ENCODE data around the gene ZNF177.
"Not testable (repeated sequence)": the region's sequence is repeated elsewhere in the genome, so short reads cannot be mapped to it uniquely, and the experiment has no call there.

The ZNF177 gene

GRCh38 chr19:9362905-9363304 lies at the start of gene ZNF177:
ZNF177 (plus strand) TSS chr19:9363013; CDS start chr19:9378312, 15,299 bp downstream.
- peak in 20 of 56 donors; percentile 0 to 34 (median 6) for DNase-seq

GRCh38 chr19:9313756-9314155 lies 49.1 kb upstream of the ZNF177 start:
- DNase-seq = no peak

DNA sequence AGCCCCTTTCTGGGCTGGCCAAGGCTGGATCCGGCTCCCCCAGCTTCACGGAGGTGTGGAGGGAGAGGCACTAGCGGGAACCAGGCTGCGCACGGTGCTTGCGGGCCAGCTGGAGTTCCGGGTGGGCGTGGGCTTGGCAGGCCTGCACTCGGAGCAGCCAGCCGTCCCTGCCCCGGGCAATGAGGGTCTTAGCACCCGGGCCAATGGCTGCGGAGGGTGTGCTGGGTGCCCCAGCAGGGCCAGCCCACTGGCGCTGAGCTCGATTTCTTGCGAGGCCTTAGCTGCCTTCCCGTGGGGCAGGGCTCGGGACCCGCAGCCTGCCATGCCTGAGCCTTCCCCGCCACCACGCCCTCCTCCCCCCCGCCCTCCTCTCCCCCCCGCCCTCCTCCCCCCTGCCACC lies 41.5 kb upstream of the ZNF177 start:
- DNase-seq = no peak

DNA sequence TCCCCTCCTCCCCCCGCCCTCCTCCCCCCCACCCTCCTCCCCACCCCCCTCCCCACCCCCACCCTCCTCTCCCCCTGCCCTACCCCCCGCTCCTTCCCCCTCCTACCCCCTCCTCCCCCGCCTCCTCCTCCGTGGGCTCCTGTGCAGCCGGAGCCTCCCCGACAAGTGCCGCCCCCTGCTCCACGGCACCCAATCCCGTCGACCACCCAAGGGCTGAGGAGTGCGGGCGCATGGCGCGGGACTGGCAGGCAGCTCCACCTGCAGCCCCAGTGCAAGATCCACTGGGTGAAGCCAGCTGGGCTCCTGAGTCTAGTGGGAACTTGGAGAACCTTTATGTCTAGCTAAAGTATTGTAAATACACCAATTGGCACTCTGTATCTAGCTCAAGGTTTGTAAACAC lies 41.1 kb upstream of the ZNF177 start:
- not testable (repeated sequence) for DNase-seq

DNA sequence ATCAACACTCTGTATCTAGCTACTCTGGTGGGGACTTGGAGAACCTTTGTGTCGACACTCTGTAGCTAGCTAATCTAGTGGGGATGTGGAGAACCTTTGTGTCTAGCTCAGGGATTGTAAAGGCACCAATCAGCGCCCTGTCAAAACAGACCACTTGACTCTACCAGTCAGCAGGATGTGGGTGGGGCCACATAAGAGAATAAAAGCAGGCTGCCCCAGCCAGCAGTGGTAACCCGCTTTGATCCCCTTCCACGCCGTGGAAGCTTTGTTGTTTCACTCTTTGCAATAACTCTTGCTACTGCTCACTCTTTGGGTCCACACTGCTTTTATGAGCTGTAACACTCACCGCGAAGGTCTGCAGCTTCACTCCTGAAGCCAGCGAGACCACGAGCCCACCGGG lies 40.6 kb upstream of the ZNF177 start:
- not testable (repeated sequence) for DNase-seq

DNA sequence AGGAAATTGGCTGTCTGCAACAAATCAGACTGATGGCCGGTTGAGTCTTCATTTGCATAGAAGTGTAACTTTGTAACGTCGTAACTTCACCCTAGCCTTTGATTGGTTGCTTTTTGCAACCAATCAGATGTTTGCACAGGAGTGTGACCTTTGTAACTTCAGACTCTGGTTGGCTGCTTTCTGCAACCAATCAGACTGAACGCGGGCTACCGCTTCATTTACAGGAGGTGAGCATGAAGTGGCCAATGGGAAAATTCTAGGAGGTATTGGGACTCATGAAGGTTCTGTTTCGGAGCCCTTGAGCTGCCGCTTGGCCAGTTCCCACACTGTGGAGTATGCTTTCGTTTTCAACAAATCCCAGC lies 39.3 kb upstream of the ZNF177 start:
- DNase-seq = peak; percentile 16 to 88 (median 69)

GRCh38 chr19:9323919-9324583 lies 38.8 kb upstream of the ZNF177 start, which contains the start of gene ZNF559:
ZNF559 (plus strand) TSS chr19:9324179; CDS start chr19:9338550, 14,371 bp downstream.
- DNase-seq = peak in 55 of 56 donors; percentile 24 to 93 (median 82)

GRCh38 chr19:9324584-9324962 lies 38.2 kb upstream of the ZNF177 start:
- DNase-seq = no peak

DNA sequence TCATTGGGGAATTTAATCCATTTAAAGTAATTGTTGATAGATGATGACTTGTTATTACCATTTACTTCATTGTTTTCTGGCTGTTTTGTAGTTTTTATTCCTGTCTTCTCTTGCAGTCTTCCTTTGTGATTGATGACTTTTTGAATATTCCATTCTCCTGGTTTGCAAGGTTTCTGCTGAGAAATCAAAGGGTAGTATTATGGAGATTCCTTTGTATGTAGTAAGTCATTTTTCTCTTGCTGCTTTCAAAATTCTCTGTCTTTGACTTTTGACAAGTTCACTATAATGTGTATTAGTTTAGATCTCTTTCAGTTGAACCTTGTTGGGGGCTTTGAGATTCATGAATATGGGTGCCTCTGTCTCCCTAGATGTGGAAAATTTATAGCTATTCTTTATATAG lies 32.8 kb upstream of the ZNF177 start:
- DNase-seq = no peak

DNA sequence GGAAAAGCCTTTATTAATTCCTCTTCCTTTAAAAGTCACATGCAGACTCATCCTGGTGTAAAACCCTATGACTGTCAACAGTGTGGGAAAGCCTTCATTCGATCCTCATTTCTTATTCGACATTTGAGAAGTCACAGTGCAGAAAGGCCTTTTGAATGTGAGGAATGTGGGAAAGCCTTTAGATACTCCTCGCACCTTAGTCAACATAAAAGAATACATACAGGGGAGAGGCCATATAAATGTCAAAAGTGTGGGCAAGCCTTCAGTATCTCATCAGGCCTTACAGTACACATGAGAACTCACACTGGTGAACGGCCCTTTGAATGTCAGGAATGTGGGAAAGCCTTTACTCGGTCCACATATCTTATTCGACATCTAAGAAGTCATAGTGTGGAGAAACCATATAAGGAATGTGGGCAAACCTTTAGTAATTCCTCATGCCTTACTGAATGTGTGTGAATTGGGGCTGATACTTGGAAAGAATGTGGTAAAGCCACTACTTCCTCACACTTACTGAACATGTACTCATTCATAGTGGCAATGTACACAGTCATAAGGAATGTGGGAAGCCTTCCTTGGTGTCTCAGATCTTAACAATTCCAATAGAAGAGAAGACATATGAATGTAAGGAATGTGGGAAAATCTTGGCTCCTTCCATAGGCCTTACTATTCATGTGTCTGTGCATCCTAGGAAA lies 20.1 kb upstream of the ZNF177 start:
- no peak for DNase-seq

DNA sequence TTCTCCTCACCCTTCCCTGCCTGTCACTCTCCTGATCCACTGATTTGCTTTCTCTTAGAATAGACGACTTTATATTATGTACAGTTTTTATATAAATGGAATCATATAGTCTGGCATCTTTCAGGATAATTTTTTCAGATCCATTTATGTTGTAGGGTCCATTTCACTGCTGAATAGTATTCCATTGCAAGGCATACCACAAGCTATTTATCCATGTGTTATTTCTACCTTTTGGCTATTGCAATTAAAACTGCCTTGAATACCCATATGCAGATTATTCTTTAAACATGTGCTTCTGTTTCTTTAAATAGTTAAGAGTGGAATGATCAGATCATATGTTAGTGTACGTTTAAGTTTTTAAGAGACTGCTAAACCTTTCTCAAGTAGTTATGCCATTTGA lies 17.8 kb upstream of the ZNF177 start:
- no peak for DNase-seq

- no peak for DNase-seq
Measured at GRCh38 chr19:9348253-9348652, 14.6 kb upstream of the ZNF177 start.

DNA sequence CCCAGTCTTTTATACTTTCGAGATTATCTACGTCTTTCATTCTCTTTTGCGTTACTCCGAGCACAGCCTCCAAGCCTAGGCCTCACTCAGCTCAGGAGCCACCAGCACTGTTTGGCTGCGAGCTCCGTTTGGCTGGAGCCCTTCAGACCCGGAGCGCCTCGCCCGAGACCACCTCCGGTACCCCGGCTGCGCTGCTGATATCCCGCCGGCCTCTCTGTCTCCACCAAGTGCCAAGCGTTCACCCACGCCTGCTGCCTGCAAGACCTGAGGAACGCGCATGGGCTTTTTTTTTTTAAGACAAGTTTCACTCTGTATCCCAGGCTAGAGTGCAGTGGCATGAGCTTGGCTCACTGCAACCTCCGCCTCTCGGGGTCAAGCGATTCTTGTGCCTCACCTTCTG lies 14.1 kb upstream of the ZNF177 start:
- no peak for DNase-seq

GRCh38 chr19:9352505-9352904 lies 10.3 kb upstream of the ZNF177 start:
- no peak for DNase-seq

GRCh38 chr19:9353011-9353410 lies 9.8 kb upstream of the ZNF177 start:
- no peak for DNase-seq

DNA sequence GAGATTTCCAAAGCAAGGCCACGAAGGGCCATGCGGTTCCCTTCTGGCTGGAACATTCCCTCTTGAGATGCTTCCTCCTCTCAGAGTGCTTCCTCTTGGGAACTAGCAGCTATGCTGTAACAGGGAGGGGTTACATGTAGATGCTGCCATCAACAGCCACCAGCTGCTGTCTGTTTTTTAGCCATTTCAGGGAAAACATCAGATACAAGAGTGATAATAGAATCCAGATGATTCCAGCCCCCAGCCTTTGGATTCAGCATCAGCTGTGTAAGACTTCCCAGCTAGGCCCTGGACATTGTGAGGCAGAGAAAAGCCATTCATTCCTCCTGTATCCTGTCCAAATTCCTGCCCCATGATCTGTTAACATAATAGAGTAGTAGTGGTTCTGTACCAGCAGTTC lies 8.2 kb upstream of the ZNF177 start:
- no peak for DNase-seq

DNA sequence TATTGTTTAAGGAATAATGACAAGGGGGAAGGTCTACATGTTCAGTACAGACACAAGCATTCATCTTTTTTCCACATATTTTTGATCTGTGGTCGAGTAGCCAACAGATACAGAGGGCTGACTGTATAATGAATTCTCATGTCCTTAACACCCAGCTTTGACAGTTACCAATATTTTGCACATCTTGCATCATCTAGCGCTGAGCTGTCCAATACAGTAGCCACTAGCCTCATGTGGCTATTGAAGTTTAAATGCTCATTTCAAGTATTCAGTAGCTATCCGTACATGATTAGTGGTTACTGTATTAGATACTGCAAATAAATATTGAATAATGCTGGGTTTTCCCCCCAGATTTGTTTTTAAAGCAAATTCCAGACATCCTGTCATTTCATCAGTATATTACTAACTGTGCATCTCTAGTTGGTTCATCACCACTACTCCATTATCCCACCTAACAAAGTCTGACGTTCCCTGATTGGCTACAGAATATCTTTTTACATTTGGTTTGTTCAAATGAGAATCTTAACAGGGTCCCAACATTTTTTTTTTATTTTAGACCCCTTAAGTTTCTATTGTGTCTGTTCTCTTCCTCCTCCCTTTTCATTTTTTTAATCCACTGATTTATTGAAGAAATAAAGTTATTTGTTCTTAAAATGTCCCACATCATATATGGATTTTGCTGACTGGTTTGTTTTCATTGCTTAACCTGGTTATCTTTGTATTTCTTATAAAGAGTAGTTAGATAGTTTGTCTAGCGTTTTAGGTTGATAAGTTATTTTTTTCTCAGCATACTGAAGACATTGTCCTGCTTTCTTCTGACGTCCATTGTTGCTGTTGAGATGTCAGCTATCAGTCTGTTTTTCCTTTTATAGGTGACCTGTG lies 8.2 kb downstream of the ZNF177 start:
- DNase-seq = no peak

DNA sequence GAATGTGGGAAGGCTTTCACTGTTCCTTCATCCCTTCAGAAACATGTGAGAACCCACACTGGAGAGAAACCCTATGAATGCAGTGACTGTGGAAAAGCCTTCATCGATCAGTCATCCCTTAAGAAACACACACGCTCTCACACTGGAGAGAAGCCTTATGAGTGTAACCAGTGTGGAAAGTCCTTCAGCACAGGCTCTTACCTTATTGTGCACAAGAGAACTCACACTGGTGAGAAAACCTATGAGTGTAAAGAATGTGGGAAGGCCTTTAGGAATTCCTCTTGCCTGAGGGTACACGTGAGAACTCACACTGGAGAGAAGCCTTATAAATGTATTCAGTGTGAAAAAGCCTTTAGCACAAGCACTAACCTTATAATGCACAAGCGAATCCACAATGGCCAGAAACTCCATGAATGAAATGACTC lies 18.6 kb downstream of the ZNF177 start:
- DNase-seq = no peak

DNA sequence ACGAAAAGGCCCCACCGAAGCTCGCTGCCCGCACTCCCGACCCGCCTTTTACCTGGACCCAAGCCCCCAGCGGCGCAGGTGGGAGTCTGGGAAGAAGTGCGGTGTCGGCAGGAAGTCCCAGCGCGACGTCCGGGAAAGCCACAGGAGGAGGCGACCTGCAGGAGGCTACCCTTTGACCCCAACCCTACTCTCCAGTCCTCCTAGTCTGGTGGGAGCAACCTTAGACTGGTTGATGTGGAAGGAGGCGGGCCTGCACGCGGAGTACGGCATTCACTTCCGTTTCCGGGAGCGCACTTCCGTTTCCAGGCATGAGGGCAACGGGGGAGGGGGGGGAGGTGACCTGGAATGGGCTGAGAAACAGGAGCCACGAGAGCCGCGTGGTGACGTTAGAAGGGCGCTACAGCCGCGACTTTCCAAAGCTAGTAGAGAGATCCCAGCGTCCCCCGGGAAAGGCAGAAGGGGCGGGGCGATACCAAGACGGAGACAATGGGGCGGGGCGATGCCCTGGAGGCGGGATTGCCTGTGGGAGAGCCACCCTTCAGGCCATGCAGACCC lies 44.1 kb downstream of the ZNF177 start:
- DNase-seq = peak in 47 of 56 donors; percentile 0 to 86 (median 39)

- DNase-seq = no peak
Measured at GRCh38 chr19:9407827-9408226, 45.0 kb downstream of the ZNF177 start.

GRCh38 chr19:9413240-9413954 lies 50.6 kb downstream of the ZNF177 start:
- no peak for DNase-seq
